Measurements from ENCODE around the gene IRAK4.
"Not testable (repeated sequence)": the region's sequence is repeated elsewhere in the genome, so short reads cannot be mapped to it uniquely, and the experiment has no call there.

The IRAK4 gene

DNA sequence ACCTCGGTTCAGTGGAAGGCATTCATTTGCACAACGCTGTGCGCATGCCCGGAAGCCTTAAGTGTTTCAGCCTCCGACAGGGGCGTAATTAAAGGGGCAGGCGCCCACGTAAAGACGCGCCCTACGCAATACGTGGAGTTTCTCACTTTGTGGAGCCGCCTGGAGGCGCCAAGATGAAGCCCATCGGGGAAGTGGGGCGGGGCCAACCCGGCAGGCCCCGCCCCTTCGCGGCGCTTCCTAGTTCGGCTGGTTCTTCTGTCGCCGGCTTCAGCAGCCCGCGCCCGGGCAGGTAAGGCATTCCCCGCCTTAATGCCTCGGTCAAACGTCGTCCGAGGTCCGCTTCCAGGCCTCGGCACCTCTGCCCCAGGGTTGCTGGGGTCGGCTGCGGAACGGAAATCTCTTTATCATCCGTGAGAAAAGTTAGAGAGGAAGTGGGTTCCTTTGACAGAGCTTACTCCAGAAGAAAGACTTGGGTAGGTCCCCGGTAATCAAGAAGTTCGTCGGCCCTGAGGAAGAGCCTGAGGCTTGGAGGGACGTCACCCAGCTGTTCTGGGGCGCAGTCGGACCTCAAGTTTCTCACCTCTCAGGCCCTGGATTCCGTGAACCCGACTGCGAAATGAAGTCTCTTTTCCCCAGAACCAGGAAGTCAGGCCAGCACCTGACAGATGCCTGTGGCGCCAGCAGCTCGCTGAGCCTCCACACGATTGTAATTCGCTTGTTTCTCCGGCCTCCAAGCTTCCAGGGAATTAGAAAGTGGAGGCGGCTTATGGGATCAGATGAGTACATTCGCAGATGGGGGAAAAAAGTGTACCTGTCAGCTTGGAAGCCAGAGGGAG, at the start of gene IRAK4, which contains the start of gene PUS7L:
TSS of gene IRAK4 (plus strand) at position 224 of the 836 bp plus-strand sequence. CDS start 9,161 bp downstream, outside the sequence.
TSS of gene PUS7L (minus strand) at position 63 of the 836 bp plus-strand sequence. CDS start 3,545 bp downstream, outside the sequence.
- peak; percentile 99 for DNase-seq

DNA sequence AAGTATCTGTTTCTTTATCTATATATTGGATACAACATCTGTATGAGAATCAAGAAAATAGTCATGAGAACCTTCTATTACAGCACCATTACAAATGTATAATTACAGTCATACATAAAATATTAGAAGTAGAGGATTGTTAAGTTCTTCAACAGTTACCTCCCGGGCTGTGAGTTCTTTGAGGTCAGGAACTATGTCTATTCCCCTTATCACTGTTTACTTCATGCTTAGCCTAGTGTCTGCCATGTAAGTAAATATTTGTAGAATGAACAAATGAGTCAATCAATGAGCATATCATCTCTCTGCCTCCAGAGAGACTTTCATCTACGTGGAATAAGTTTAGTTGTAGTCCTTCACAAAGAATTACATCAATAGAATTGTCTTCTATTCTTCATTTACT, 47.4 kb upstream of the IRAK4 start:
- no peak for DNase-seq

DNA sequence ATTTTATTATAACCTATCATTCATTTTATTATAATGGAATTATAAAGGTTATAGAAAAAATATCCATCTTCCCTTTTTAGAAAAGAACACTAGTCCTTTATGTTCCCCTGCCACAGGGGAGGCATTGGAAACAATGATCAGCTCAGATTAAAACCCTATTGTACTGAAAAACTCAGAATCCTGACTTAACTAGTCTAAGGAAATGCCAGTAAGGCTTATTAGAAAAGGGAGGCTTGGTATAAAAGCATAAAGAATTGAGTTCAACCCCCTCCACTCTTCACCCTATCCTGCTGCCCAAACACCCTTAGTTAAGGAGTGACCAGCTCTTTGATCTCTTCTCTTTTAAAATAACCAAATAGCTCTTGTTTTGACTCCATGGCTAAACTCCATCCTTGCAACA, 36.1 kb upstream of the IRAK4 start:
- DNase-seq: no peak

DNA sequence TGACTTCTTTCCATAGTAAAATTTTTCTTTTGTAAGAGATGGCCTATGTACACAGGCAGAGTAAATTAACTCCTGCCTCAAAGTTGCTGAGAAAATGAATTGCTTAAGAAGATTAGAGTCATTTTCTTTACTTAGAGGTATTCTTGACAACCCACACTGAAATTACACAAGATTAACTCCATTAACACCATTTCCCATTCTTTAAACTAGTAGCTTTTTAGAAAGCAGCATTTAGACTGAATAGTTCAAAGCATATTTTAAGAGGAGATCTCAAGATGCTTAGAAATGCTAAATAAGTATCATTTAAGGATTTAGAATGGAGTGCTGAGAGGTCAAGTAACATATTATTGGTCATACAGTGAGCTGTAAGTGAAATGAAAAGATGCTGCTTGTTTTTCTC, 35.6 kb upstream of the IRAK4 start:
- DNase-seq: no peak

DNA sequence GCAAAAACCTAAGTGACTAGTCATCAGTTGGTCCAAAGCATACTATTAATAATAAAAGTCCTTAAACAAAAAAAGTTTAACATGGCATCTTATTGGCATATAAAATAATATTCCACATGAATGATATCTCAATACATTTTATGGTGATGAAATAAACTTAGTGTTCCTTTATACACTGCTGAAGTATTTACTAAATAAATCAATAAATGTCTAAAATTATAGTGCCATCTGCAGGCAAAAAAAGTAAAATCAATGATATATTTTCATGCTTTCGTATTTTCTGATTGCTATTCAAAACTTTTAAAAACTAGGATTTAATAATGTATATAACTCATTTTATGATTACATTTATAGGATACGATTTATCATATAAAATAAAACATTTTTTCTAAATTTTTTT, 30.6 kb upstream of the IRAK4 start:
- peak; percentile 13 for DNase-seq

DNA sequence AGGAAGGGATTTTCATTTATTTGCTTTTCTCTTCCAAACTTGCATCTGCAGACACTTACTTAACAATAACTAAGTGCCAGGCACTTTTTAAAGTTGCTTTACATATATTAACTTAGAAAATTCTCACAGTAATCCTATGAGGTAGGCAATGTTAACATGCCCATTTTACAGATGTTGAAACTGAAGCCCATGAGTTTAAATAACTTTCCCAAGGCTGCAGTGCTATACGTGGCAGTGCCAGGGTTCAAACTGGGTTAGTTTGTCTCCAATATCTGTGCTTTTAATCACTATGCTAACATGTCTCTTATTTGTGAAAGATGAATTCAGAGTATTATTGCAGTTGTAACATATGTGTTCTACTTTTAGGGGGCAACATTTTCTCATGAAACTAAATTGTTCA, 30.1 kb upstream of the IRAK4 start:
- DNase-seq: no peak

DNA sequence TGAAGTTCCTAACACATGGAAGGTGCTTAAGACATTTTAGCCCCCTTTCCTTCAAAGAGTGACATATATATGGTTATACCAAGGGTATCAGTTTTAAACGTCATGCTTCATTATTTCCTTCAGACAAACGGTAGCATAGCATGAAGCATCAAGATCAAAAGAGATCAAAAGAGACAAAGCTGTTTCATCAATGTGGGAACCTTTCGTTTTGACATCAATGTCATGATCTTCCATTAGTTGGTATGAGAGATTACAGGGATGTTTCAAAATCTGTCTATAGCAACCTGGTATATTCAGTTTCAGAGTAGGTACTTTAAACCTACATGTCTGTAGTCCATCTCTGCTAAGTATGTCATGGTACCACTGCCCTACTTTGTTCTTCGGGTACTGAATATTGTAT, 28.5 kb upstream of the IRAK4 start:
- DNase-seq: no peak

DNA sequence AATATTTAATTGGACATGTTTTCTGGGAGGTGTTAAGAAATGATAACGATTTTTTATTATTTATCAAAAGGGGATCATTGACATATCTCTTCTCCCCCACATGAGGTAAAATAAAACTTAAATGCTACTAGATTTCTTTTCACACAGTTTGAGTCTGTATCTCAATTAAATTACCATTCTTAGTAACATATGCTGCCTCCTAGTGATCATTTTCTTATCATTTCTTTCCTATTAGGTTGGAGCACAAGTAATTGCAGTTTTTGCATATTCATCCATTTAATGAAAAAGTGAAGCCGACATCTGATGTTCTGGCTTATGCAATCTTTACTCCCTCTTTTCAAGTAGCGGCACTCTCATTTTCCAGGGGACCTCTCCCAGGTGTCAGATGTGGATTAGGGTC, 25.1 kb upstream of the IRAK4 start:
- no peak for DNase-seq

DNA sequence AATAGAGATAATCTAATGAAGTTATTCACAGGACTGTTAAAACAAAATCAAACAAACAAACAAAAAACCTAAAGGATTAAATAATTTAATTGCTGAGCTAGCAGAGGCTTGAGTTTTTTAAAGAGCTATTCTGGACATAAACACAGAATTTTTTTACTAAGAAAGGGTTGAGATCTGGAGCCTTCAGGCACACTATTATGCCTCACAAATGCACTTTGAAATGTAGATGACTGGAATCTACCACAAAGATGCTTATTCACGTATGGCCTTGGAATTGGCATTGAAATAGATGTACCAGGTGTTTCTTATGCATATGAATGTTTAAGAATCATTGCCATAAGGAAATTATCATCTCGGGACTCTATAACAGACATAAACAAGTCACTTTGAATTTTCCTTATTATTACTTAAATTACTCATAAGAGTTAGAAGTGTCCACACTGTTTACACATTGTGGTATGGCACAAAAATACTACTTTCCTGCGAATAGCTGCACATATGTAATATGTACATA, 21.8 kb upstream of the IRAK4 start:
- DNase-seq: no peak

DNA sequence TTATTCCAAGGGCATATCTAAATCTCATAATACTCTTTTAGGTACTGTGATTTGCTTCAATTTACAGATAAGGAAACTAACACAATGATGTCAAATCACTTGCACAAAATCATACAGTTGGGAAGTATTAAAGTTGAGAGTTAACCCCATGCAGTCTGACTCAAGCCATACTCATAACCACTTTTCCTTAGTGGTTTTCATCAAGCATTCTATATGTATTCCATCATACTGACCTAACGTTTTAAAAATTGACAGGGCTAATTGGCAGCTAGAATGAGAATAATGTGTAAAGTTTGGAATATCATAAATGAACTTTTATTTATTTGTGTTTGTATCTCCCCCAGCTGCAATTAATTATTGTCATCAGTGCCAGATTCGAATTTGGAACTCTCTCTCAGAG, 21.1 kb upstream of the IRAK4 start:
- no peak for DNase-seq

DNA sequence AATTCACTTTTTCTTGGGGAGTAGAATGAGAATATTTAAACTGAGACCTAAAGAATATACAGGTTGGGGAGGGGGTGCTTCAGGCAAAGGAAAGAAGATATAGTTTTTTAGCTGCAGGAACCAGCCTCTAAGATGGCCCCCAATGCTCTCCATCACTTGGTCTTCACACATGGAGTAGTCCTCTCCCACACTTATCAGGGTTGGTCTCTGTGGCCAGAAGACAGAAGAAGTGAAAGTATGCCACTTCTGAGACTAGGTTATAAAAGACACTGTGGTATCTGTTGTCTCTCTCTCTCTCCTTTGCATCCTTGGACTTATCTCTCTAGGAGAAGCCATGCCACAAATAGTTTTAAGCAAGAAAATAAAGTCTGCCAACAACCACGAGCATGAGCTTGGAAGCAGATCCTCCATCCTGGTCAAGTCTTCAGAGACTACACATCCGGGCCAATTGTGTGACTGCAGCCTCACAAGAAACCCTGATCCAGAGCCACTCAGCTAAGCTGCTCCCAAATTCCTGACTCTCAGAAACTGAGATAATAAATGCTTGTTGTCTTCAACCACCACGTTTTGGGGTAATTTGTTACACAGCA, 18.1 kb upstream of the IRAK4 start:
- DNase-seq: no peak

DNA sequence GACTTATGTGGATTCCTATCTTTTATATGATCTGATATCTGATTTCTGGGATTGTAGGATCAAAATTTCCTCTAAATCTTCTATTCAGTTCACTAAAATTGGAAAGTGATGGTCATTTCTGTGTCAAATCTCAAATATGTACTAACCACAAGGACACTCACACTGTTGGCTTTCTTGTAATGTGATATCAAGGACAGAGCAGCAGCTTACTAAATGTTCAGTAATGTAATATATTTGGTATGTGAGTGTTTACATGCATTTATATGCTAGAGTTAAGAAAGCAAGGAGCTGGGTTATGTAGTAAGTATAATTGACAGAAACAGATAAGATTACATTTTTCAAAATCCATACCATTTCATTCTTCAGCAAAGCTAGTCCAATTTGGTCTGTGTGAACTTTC, 16.6 kb upstream of the IRAK4 start:
- DNase-seq: no peak

DNA sequence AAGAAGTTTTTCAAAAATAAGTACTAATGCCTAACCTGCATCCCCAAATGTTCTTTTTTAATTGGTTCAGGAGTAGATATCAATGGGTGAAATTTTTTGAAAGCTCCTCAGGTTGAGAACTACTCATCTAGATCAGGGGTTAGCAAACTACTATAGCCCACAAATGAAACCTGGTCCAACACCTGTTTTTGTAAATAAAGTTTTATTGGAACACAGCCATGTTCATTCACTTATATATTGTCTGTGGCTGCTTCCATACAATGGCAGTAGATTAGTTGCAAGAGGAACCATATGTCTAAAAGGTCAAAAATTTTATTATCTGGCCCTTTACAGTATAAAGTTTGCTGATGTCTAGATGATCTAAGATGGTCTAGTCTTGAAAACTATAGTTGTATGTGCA, 13.9 kb upstream of the IRAK4 start:
- no peak for DNase-seq

DNA sequence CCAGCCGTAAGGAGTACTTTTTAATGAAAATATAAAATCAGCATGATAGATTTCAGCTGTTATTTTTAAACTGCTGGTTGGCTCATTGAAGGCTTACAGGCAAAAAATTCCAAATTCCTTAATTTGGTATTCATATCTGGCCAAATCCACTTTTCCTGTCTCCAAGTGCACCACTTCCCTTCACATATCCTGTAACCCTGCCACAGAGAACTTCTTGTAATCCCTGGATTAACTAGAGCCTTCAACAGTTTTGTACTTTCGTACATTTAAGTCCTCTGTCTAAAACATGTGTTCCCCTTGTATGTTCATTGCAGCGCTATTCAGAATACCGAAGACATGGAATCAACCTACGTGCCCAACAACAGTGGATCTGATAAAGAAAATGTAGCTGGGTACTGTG, 9.7 kb upstream of the IRAK4 start:
- DNase-seq: no peak

DNA sequence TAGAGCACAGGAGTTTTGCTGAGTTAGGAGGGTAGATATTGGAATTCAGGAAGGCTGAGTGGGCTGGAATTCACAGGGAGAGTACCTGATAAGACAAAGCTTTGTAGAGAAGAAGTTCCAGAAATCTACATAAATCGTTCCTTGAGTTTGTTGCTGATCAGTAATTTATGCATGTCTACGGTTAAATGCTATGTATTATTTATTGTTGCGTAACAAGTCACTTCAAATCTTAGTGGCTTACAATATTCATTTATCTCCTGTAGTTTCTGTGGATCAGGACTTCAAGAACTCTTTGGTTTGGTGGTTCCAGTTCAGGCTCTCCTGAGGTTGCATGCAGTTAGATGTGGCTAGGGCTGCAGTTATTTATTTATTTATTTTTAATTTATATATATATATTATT, 7.9 kb upstream of the IRAK4 start:
- no peak for DNase-seq

DNA sequence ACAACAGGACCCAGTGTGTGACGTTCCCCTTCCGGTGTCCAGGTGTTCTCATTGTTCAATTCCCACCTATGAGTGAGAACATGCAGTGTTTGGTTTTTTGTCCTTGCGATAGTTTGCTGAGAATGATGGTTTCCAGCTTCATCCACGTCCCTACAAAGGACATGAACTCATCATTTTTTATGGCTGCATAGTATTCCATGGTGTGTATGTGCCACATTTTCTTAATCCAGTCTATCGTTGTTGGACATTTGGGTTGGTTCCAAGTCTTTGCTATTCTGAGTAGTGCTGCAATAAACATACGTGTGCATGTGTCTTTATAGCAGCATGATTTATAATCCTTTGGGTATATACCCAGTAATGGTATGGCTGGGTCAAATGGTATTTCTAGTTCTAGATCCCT, 7.4 kb upstream of the IRAK4 start:
- DNase-seq: not testable (repeated sequence)

DNA sequence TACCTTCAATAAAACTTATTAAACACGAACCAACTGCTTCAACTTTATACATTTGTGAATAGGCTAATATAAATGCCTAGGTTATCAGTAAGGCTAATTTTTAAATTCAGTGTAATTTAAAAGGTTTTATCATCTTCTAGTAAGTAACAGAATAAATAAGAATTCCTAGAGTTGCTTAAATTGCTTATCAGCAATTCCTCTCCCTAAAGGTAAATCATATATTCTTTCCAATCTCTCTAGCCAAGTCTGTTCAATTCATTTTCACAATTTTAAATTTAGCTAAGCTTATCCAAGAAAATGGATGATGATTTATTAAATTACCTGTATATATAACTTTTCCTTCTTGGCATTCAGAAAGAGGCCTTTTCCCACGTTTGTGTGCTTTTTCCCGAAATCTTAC, 4.7 kb upstream of the IRAK4 start:
- DNase-seq: no peak

DNA sequence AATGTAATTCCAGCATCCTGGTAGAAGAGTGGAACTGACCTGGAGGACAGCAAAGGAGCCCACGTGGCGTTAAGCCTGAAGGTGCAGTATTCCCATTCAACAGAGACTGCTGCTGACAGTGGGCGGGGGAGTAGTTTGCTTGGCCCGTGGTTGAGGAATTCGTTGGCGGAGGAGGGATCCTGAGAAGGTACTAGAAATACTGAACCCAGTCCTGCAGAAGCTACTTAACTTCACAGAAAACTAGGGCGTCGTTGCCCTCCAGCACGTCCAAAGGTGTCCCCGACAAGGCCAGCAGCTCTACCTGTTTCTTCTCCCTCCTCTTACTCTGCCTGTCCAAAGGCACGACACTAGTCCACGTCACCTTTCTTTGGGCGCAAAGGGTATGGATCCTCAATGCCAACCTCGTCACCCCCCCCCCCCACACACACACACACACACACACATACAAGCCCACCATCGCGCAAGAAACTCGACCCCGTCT, 464 bp upstream of the IRAK4 start:
- DNase-seq: peak; percentile 75

DNA sequence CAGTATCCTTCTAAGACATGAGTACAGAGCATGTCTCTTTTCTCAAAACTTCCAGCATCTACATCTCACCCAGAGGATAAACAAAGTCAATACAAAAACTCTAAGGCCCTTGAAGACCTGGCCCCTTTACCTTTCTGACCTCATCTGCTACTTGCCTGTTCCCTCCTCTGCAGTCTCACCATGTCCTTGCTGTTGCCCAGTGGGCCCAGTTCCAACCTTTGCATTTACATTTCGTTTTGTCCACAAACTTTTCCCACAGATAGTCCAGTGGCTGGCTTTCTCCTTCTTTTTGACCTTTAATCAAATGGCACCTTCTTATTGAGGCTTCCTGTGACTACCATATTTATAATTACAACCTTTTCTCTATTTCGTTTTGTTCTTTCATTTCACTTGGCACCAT, 1.6 kb downstream of the IRAK4 start:
- DNase-seq: no peak

DNA sequence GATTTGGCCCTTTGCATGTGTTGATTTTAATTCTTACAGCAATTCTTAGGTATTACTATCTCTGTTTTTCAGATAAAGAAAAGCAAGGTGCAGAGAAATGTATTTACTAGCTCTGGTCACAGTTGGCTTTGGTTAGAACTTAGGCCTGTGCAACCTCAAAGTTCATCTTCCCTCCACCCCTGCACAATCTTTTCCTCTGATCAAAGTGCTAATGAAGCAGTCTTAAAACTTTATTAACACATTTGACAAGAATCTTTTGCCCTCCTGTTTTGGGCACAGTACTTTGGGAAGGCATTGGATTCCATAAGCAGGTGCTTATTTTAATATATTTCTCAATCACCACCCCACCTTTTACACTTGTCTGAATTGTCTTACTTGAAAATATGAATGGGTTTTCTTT, 2.7 kb downstream of the IRAK4 start:
- no peak for DNase-seq

DNA sequence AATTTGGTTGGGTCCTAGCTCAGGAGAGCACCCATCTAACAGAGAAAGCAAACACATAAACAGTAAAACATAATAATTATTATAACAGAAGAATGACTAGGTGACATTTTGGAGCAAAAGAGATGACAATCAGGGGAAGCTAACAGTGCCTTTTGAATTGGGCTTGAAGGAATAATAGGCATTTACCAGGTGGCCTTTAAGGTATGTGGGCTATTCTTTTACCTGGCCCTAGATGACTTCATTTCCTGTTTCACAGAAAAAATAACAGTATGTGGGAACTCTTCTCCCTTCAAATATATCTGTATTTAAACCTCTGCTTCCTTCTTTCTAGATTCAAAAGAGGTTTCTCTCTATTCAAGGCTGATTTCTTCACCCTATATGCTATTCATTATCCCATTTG, 3.8 kb downstream of the IRAK4 start:
- no peak for DNase-seq

DNA sequence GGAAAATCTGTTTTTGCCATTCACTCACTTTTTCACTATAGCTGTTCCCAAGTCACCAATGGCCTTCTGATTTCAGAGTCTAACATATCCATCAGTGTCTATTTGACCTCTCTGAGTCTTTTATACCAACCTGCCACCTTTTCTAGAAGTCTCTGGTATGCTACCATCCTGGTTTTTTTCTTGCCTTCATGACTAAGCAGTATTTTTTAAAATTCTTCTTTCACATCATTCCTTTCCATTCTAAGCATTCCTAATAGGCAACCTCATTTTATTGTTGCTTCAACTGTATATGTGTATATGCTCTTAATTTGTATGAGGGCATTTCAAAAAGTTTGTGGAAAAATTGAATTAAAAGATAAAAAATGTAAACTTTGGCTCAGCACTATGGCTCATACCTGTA, 5.0 kb downstream of the IRAK4 start:
- no peak for DNase-seq

DNA sequence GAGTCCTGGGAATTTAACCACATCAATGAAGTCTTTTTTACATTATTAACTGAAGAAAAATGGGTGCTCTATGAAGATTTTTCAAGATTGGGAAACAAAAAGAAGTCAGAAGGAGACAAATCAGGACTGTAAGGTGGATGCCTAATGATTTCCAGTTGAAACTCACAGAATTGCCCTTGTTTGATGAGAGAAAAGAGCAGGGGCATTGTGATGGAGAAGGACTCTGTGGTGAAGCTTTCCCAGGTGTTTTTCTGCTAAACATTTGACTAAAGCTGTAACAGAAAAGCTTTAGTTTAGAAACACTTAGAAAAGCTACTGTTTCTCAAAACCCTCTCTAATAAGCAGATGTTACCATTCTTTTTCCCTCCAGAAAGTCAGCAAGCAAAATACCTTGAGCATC, 5.8 kb downstream of the IRAK4 start:
- DNase-seq: no peak

DNA sequence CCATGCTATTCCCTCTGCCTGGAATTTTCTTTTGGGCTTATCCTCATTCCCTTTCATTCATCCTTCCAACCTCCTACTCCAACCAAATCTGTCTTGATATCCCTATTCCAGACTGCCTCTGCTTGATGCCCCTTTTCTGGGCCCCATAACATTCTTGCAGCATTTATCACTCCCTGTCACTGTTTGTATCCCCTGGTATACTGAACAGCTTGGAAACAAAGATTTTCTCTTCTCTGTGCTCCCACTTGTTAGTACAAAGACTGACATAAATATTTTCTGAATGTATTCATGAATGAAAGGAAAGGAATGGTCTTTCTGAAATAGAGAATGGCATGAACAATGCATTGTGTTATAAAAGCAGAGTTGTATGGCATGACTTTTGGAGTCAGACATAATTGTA, 7.5 kb downstream of the IRAK4 start:
- no peak for DNase-seq
